H1 (cell line): ENCODE results near the gene DPM3. TPM values are rescaled to one million over a fixed set of nuclear protein-coding genes. Genes with fewer than 3 reads are reported as not detected.

Experiments used
- CTCF ChIA-PET: fragments of 300-600 bp; sonication (Branson Sonifier 250); formaldehyde crosslinking; loops from one replicate; lab custom pipeline; 2021; ENCODE audit not compliant: partially characterized antibody; lab: Charles Lee
- POLR2A ChIA-PET: fragments of 300-600 bp; sonication (Branson Sonifier 250); formaldehyde crosslinking; loops from one replicate; lab custom pipeline; 2021; ENCODE audit warnings: inconsistent platforms; ENCODE audit not compliant: partially characterized antibody; lab: Charles Lee
- DNase-seq, 2 experiments: peaks; one replicate each; pipeline versions ENCODE4 v3.0.0 to v3.0.0-alpha.2; 2010 to 2022; ENCODE audit warnings: low spot score in 2 of 2, low read depth in 1 of 2, mixed read lengths in 1 of 2
- FAIRE-seq: peaks from 2 replicates; lab custom pipeline; 2011; peaks lifted over from hg19 to GRCh38; lab: Jason Lieb, UNC
- H2AFZ ChIP-seq: 2 replicates; pipeline ENCODE4 v1.8.1; 2012; ENCODE audit warnings: low read length, inconsistent platforms
- H2AK5ac ChIP-seq: 2 replicates; pipeline ENCODE4 v1.6.1; 2013; ENCODE audit warnings: low read depth, low read length
- H2BK120ac ChIP-seq: replicated peaks from 2 replicates; pipeline ENCODE3; 2013; ENCODE audit warnings: low read depth, low read length, inconsistent platforms
- H2BK12ac ChIP-seq: 2 replicates; pipeline ENCODE4 v1.6.1; 2013; ENCODE audit warnings: low read depth, low read length
- H2BK15ac ChIP-seq: 2 replicates; pipeline ENCODE4 v1.6.1; 2013; ENCODE audit warnings: low read length
- H2BK20ac ChIP-seq: 2 replicates; pipeline ENCODE4 v1.6.1; 2013; ENCODE audit warnings: low read length
- H2BK5ac ChIP-seq: 2 replicates; pipeline ENCODE4 v1.6.1; 2013; ENCODE audit warnings: low read depth, low read length
- H3K14ac ChIP-seq: 2 replicates; pipeline ENCODE4 v1.6.1; 2013; ENCODE audit warnings: inconsistent platforms; ENCODE audit not compliant: insufficient read length
- H3K18ac ChIP-seq: 2 replicates; pipeline ENCODE4 v1.6.1; 2013; ENCODE audit warnings: low read length; ENCODE audit errors: extremely low read depth
- H3K23ac ChIP-seq: 2 replicates; pipeline ENCODE4 v1.6.1; 2013; ENCODE audit warnings: inconsistent platforms; ENCODE audit not compliant: insufficient read length
- H3K23me2 ChIP-seq: 2 replicates; pipeline ENCODE4 v1.6.1; 2013; ENCODE audit warnings: low read depth, low read length
- H3K27ac ChIP-seq: 2 replicates; pipeline ENCODE4 v1.6.1; 2011; ENCODE audit warnings: low read depth, low read length, inconsistent platforms
- H3K27me3 ChIP-seq, 4 experiments: replicated peaks in 1 of 4; 1 replicate in 1 of 4; 2 replicates in 3 of 4; pipeline versions ENCODE4 v1.6.1 to v1.8.1; 2011 to 2013; ENCODE audit warnings: low read length in 3 of 4, mild to moderate bottlenecking in 3 of 4, inconsistent platforms in 2 of 4, mixed read lengths in 2 of 4, moderate library complexity in 1 of 4; ENCODE audit not compliant: control insufficient read depth in 3 of 4, insufficient read depth in 3 of 4; ENCODE audit errors: extremely low read depth in 1 of 4
- H3K36me3 ChIP-seq, 4 experiments: 2 replicates each; pipeline versions ENCODE4 v1.6.1 to v1.8.1; 2011 to 2013; ENCODE audit warnings: mild to moderate bottlenecking in 4 of 4, low read length in 3 of 4, moderate library complexity in 2 of 4, control low read depth in 1 of 4, inconsistent platforms in 1 of 4; ENCODE audit not compliant: insufficient read depth in 4 of 4, control insufficient read depth in 2 of 4
- H3K4ac ChIP-seq: replicated peaks from 2 replicates; pipeline ENCODE3; 2013; ENCODE audit warnings: low read length, low read depth, mixed read lengths, inconsistent platforms; ENCODE audit not compliant: insufficient read length
- H3K4me1 ChIP-seq, 4 experiments: replicated peaks in 1 of 4; 1 replicate in 1 of 4; 2 replicates in 3 of 4; pipeline versions ENCODE4 v1.6.1 to v1.8.1; 2011 to 2013; ENCODE audit warnings: low read length in 3 of 4, inconsistent platforms in 2 of 4, mixed read lengths in 1 of 4; ENCODE audit not compliant: insufficient read depth in 4 of 4, control insufficient read depth in 3 of 4
- H3K4me2 ChIP-seq, 2 experiments: 2 replicates each; pipeline versions ENCODE4 v1.6.1 to v1.8.1; 2011 to 2013; ENCODE audit warnings: low read depth in 2 of 2, low read length in 2 of 2, control low read depth in 1 of 2, inconsistent platforms in 1 of 2, mild to moderate bottlenecking in 1 of 2; ENCODE audit not compliant: insufficient read depth in 1 of 2
- H3K4me3 ChIP-seq, 4 experiments: fragments of 200-600, 300-600 bp in 1 of 4; sonication (generic), shearing (Covaris generic), sonication (Bioruptor Twin) in 1 of 4; 2 replicates each; pipeline versions ENCODE4 v1.5.1 to v1.8.1; 2011 to 2016; ENCODE audit warnings: low read length in 4 of 4, low read depth in 3 of 4, control low read depth in 2 of 4, inconsistent platforms in 2 of 4, mild to moderate bottlenecking in 2 of 4, mixed read lengths in 1 of 4, moderate library complexity in 1 of 4; ENCODE audit not compliant: insufficient read depth in 2 of 4; ENCODE audit errors: extremely low read depth in 1 of 4
- H3K56ac ChIP-seq: replicated peaks from 2 replicates; pipeline ENCODE3; 2013; ENCODE audit warnings: low read depth, mild to moderate bottlenecking, mixed read lengths, low read length, inconsistent platforms; ENCODE audit not compliant: insufficient read length
- H3K79me1 ChIP-seq: 2 replicates; pipeline ENCODE4 v1.6.1; 2013; ENCODE audit warnings: low read depth, low read length, control low read depth
- H3K79me2 ChIP-seq, 2 experiments: 2 replicates each; pipeline versions ENCODE4 v1.6.1 to v1.8.1; 2012 to 2013; ENCODE audit warnings: low read length in 2 of 2, mild to moderate bottlenecking in 2 of 2, inconsistent platforms in 1 of 2; ENCODE audit not compliant: insufficient read depth in 2 of 2, control insufficient read depth in 1 of 2
- H3K9ac ChIP-seq, 4 experiments: replicated peaks in 1 of 4; 1 replicate in 1 of 4; 2 replicates in 3 of 4; pipeline versions ENCODE4 v1.6.1 to v1.8.1; 2011 to 2013; ENCODE audit warnings: low read depth in 3 of 4, low read length in 3 of 4, control low read depth in 2 of 4, mild to moderate bottlenecking in 2 of 4, moderate library complexity in 2 of 4, inconsistent platforms in 1 of 4; ENCODE audit errors: extremely low read depth in 1 of 4
- H3K9me3 ChIP-seq, 2 experiments: 2 replicates each; pipeline versions ENCODE4 v1.6.1 to v1.8.1; 2012 to 2013; ENCODE audit warnings: mild to moderate bottlenecking in 2 of 2, moderate library complexity in 2 of 2, control low read depth in 1 of 2, inconsistent platforms in 1 of 2, low read depth in 1 of 2, low read length in 1 of 2, mixed read lengths in 1 of 2; ENCODE audit not compliant: insufficient read depth in 2 of 2
- H4K20me1 ChIP-seq, 2 experiments: replicated peaks in 1 of 2; 2 replicates each; pipeline versions ENCODE3 to v1.8.1; 2011 to 2013; ENCODE audit warnings: inconsistent platforms in 2 of 2, low read length in 2 of 2, mild to moderate bottlenecking in 1 of 2; ENCODE audit not compliant: insufficient read depth in 2 of 2, control insufficient read depth in 1 of 2
- H4K5ac ChIP-seq: 2 replicates; pipeline ENCODE4 v1.6.1; 2013; ENCODE audit warnings: low read length, low read depth, mixed read lengths, inconsistent platforms; ENCODE audit not compliant: insufficient read length
- H4K8ac ChIP-seq: 2 replicates; pipeline ENCODE4 v1.8.0; 2013; ENCODE audit warnings: mild to moderate bottlenecking, moderate library complexity, low read length, inconsistent platforms; ENCODE audit not compliant: insufficient read depth; ENCODE audit errors: extremely low read depth
- H4K91ac ChIP-seq: replicated peaks from 2 replicates; pipeline ENCODE3; 2013; ENCODE audit warnings: low read length, mixed read lengths, inconsistent platforms; ENCODE audit not compliant: insufficient read length
- CEBPB ChIP-seq: IDR thresholded peaks from 2 replicates; pipeline ENCODE4 v1.6.1; 2012; ENCODE audit warnings: low read depth, low read length
- RXRA ChIP-seq: IDR thresholded peaks from 2 replicates; pipeline ENCODE4 v1.6.1; 2011; ENCODE audit warnings: low read depth, mild to moderate bottlenecking, low read length, moderate library complexity; ENCODE audit not compliant: insufficient read depth
- TBP ChIP-seq: IDR thresholded peaks from 2 replicates; pipeline ENCODE4 v1.6.1; 2011; ENCODE audit warnings: low read depth, low read length, improper control_type of control experiment
- TCF12 ChIP-seq: IDR thresholded peaks from 2 replicates; pipeline ENCODE4 v1.6.1; 2011; ENCODE audit warnings: low read depth, mild to moderate bottlenecking, low read length
- WGBS, 2 experiments: shearing (Covaris generic) in 1 of 2; methylation state at CpG; one replicate each; pipeline versions ENCODE4 v1.1.6 to v1.1.7; 2013 to 2015; ENCODE audit warnings: low lambda C conversion rate in 2 of 2, mixed read lengths in 2 of 2, inconsistent platforms in 1 of 2, low coverage in 1 of 2, missing lambda C conversion rate in 1 of 2; ENCODE audit not compliant: insufficient replicate concordance in 2 of 2, insufficient coverage in 1 of 2, insufficient read length in 1 of 2; ENCODE audit errors: extremely low coverage in 1 of 2, missing lambda C conversion rate in 1 of 2; 5-methylcytosine and 5-hydroxymethylcytosine counted together
- polyA plus RNA-seq, 7 experiments: library from polyadenylated mRNA; depleted of rRNA in 3 of 7; stranded (reverse) in 5 of 7; unstranded in 2 of 7; fragments of >200 nt in 5 of 7; fragments of 200-250 nt in 2 of 7; gene quantifications; 1 replicate in 5 of 7; 2 replicates in 1 of 7; 4 replicates in 1 of 7; pipeline versions ENCODE4 v1.2.1 to v1.2.3, GENCODE V29; 2011 to 2013; ENCODE audit warnings: missing spikeins in 2 of 7, mixed read lengths in 2 of 7
- total RNA-seq: library from RNA; stranded (reverse); fragmentation: NEBNext Ultra II Directional; extraction: Animal tissue kit (Norgen Biotek cat#: 25700); gene quantifications from 2 replicates; pipeline ENCODE4 v1.2.1, GENCODE V29; 2021

The DPM3 gene
- total and polyA plus RNA-seq, 2 of the 8 experiments (the other 6 are each of a cell fraction or from before 2014, with no cell fraction given) = 44.8 to 227 TPM

DNA sequence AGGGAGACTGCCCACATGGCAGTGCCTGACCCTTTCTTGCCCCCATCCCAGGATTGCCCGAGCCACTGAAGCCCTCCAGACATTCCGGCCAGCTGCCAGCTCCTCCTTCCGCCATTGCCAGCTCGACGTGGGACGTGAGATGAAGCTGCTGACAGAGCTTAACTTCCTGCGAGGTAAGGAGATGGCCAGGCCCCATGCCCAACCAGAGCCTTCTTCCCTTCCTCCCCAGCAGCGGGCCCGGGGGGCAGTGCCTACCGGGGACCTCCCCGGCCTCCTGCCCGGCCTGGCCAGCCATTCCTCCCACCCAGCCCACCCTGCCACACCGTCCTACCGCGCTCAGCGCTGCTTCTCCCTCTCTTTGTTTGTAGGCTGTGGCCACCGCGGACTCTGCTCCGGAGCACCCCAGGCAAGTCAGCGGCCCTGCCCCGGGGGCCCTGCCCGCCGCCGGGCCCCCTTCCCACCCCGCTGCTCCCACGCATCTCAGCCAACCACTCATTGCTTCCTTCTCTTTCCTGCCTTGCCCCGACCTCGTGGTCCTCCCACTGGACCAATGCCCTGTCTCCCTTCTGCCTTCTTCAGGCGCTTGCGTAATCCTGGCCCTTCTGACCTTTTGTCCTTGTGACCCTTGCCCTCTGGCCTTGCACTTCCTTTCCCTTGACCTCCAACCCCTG is 38.2 kb upstream of the DPM3 start:
- CTCF ChIA-PET = interaction anchor here (0.7 to 7.9 kb wide), 5 partner anchors 8 to 93 kb away, joined by 3 to 107 read pairs (median 4); partner anchors contain the start of gene THBS3

More for the DNA sequence above, 38.2 kb upstream of the DPM3 start:
- no peak overlapping the region for H2AK5ac ChIP-seq
- H3K9me3 ChIP-seq = no peaks in the 10 kb centered on the region
- no peak overlapping the region for H2BK15ac ChIP-seq
- no peak overlapping the region for H3K4ac ChIP-seq
- H3K79me1 ChIP-seq = no peaks in the 10 kb centered on the region; the same call in 1 of the 2 replicates
- H4K20me1 ChIP-seq = peaks cover 8 to 10% of the 10 kb centered on the region in 2 experiments
- peaks cover 15 to 46% (median 31%) of the 10 kb centered on the region in 4 experiments for H3K36me3 ChIP-seq
- H2BK120ac ChIP-seq = no peak overlapping the region
- no peak overlapping the region for H3K9ac ChIP-seq
- peaks cover 0 to 18% (median 8%) of the 10 kb centered on the region in 4 experiments; a peak in 5 of 7 replicates for H3K4me1 ChIP-seq
- WGBS, 2 experiments = 94% methylated on average over 15 of the region's 30 CpGs; no CpG with 5 or more reads in 1 of the 2 experiments
- POLR2A ChIA-PET = interaction anchor here (1.6 to 20.5 kb wide), 4 partner anchors 8 to 49 kb away, joined by 3 to 512 read pairs (median 10); partner anchors contain the start of genes MTX1 and THBS3
- H3K14ac ChIP-seq = no peak overlapping the region
- no peak overlapping the region for H3K27ac ChIP-seq
- H3K23ac ChIP-seq = no peak overlapping the region
- no peak overlapping the region for H2BK12ac ChIP-seq
- H3K4me2 ChIP-seq = no peak overlapping the region
- peaks cover 10% of the 10 kb centered on the region; the same call in 1 of the 2 replicates for H3K23me2 ChIP-seq
- no peak overlapping the region for H3K56ac ChIP-seq
- no peaks in the 10 kb centered on the region for H3K27me3 ChIP-seq
- no peak overlapping the region for H4K8ac ChIP-seq
- H4K5ac ChIP-seq = no peak overlapping the region
- no peak overlapping the region for H3K18ac ChIP-seq
- H2AFZ ChIP-seq = no peak overlapping the region
- H2BK5ac ChIP-seq = no peak overlapping the region
- no peak overlapping the region for H4K91ac ChIP-seq
- DNase-seq (no peak), FAIRE-seq (no peak)
- TF ChIP-seq TCF12 = no peak
- TF ChIP-seq TBP = no peak
- no peak for TF ChIP-seq RXRA
- peak; percentile 57 for TF ChIP-seq CEBPB
- no peak overlapping the region for H2BK20ac ChIP-seq
- no peak overlapping the region for H3K4me3 ChIP-seq
- peaks cover 0 to 4% of the 10 kb centered on the region in 2 experiments; a peak in 1 of 4 replicates for H3K79me2 ChIP-seq
